Smooth muscle cell (in vitro differentiated cells): Measurements from ENCODE around the gene OTUB2. TPM values are rescaled to one million over a fixed set of nuclear protein-coding genes. Genes with fewer than 3 reads are reported as not detected.
A peak's percentile ranks its signal among the peaks of the same experiment; 100 is the strongest.
"Not testable (repeated sequence)": the region's sequence is repeated elsewhere in the genome, so short reads cannot be mapped to it uniquely, and the experiment has no call there.

Source experiments
- DNase-seq: peaks from one replicate; lab custom pipeline; 2025; ENCODE audit not compliant: unreplicated experiment; lab: John Stamatoyannopoulos, UW
- H2AFZ ChIP-seq: fragments of 200-600 bp; sonication (generic); 2 replicates; pipeline ENCODE4 v1.6.0; 2016; ENCODE audit warnings: antibody characterized with exemption, low read depth, mild to moderate bottlenecking
- H3F3A ChIP-seq: fragments of 200-600 bp; sonication (generic); 2 replicates; pipeline ENCODE4 v1.6.0; 2017; ENCODE audit warnings: antibody characterized with exemption, low read depth
- H3K27ac ChIP-seq: fragments of 200-600 bp; sonication (generic); 2 replicates; pipeline ENCODE4 v1.5.1; 2016; ENCODE audit warnings: low read depth, mild to moderate bottlenecking
- H3K27me3 ChIP-seq: fragments of 200-600 bp; sonication (generic); 2 replicates; pipeline ENCODE4 v1.6.1; 2016; ENCODE audit warnings: low read depth, mild to moderate bottlenecking
- H3K36me3 ChIP-seq: fragments of 200-600 bp; sonication (generic); 2 replicates; pipeline ENCODE4 v1.5.1; 2016; ENCODE audit warnings: low read depth
- H3K4me1 ChIP-seq: fragments of 200-600 bp; sonication (generic); 2 replicates; pipeline ENCODE4 v1.5.1; 2016; ENCODE audit warnings: low read depth
- H3K4me2 ChIP-seq: fragments of 200-600 bp; sonication (generic); 2 replicates; pipeline ENCODE4 v1.6.0; 2016; ENCODE audit warnings: mild to moderate bottlenecking
- H3K4me3 ChIP-seq: fragments of 200-600 bp; sonication (generic); 2 replicates; pipeline ENCODE4 v1.5.1; 2016; ENCODE audit warnings: mild to moderate bottlenecking
- H3K79me2 ChIP-seq: fragments of 200-600 bp; sonication (generic); 2 replicates; pipeline ENCODE4 v1.6.0; 2016; ENCODE audit warnings: low read depth, mild to moderate bottlenecking
- H3K9ac ChIP-seq: fragments of 200-600 bp; sonication (generic); 2 replicates; pipeline ENCODE4 v1.6.0; 2016; ENCODE audit warnings: low read depth
- H3K9me3 ChIP-seq: fragments of 200-600 bp; sonication (generic); replicated peaks from 2 replicates; pipeline ENCODE4 v1.5.1; 2016; ENCODE audit warnings: low read depth
- H4K20me1 ChIP-seq: fragments of 200-600 bp; sonication (generic); 2 replicates; pipeline ENCODE4 v1.6.0; 2016; ENCODE audit warnings: low read depth
- CTCF ChIP-seq: fragments of 200-600 bp; sonication (generic); IDR thresholded peaks from 2 replicates; pipeline ENCODE4 v1.5.1; 2017; ENCODE audit warnings: borderline replicate concordance, mild to moderate bottlenecking, antibody characterized with exemption; ENCODE audit not compliant: insufficient read depth, poor library complexity, severe bottlenecking
- WGBS: methylation state at CpG from one replicate; pipeline ENCODE4 v1.1.7; 2016; ENCODE audit warnings: low lambda C conversion rate; 5-methylcytosine and 5-hydroxymethylcytosine counted together
- polyA plus RNA-seq: library from polyadenylated mRNA; unstranded; fragments of >200 nt; fragmentation: Nextera tagmentation; extraction: Ambion mirVana; gene quantifications from 2 replicates; pipeline ENCODE4 v1.2.1, GENCODE V29; 2016
- total RNA-seq: library from RNA; depleted of rRNA; stranded (reverse); fragments of >200 nt; gene quantifications from 2 replicates; pipeline ENCODE4 v1.2.3, GENCODE V29; 2014

OTUB2 gene
- total and polyA plus RNA-seq, 2 experiments from 2014 or later: 4.0 to 5.1 TPM

GRCh38 chr14:94062344-94062940 lies 36.3 kb downstream of the OTUB2 start:
- no peak overlapping the region for H3K4me2 ChIP-seq
- H3K9ac ChIP-seq: no peak overlapping the region
- H2AFZ ChIP-seq: no peak overlapping the region
- no peak for DNase-seq
- H3K79me2 ChIP-seq: peaks cover 45% of the 10 kb centered on the region
- H3F3A ChIP-seq: no peaks in the 10 kb centered on the region
- TF ChIP-seq CTCF: no peak
- no peaks in the 10 kb centered on the region for H3K9me3 ChIP-seq
- no peak overlapping the region for H3K4me3 ChIP-seq
- no peaks in the 10 kb centered on the region for H3K27me3 ChIP-seq
- WGBS: 82% methylated on average over 9 of the region's 9 CpGs
- peak overlapping the region; percentile 52 for H3K27ac ChIP-seq
- H3K36me3 ChIP-seq: peaks cover 15% of the 10 kb centered on the region
- peaks cover 7% of the 10 kb centered on the region for H3K4me1 ChIP-seq
- peaks cover 91% of the 10 kb centered on the region for H4K20me1 ChIP-seq

- no peak for DNase-seq
- WGBS: 84% methylated on average over 8 of the region's 8 CpGs
- peak overlapping the region; percentile 37 for H3K27ac ChIP-seq
Observed at GRCh38 chr14:94066089-94066676, 40.0 kb downstream of the OTUB2 start.

GRCh38 chr14:94072076-94072475 lies 45.9 kb downstream of the OTUB2 start:
- not testable (repeated sequence) for H3K27me3 ChIP-seq, H3K9ac ChIP-seq, H3K4me2 ChIP-seq, H3K36me3 ChIP-seq, DNase-seq, H3F3A ChIP-seq, H3K9me3 ChIP-seq, H2AFZ ChIP-seq, H3K27ac ChIP-seq, H3K4me3 ChIP-seq, H3K4me1 ChIP-seq
- Histone ChIP-seq H4K20me1 (peaks cover 89% of the 10 kb centered on the region), H3K79me2 (peaks cover 100% of the 10 kb centered on the region)
- WGBS: 99% methylated on average over 3 of the region's 3 CpGs

More at GRCh38 chr14:94066089-94066676, 40.0 kb downstream of the OTUB2 start:
- Histone ChIP-seq H4K20me1 (peaks cover 97% of the 10 kb centered on the region), H3F3A (no peaks in the 10 kb centered on the region), H3K4me2 (no peak overlapping the region), H3K79me2 (peaks cover 83% of the 10 kb centered on the region), H3K4me1 (peaks cover 7% of the 10 kb centered on the region), H3K27me3 (no peaks in the 10 kb centered on the region), H3K36me3 (peaks cover 4% of the 10 kb centered on the region), H3K9ac (no peak overlapping the region), H2AFZ (no peak overlapping the region), H3K4me3 (no peak overlapping the region), H3K9me3 (no peaks in the 10 kb centered on the region)
- no peak for TF ChIP-seq CTCF

GRCh38 chr14:94074534-94074933 lies 48.4 kb downstream of the OTUB2 start:
- Histone ChIP-seq H3K36me3 (peaks cover 6% of the 10 kb centered on the region), H3K4me2 (no peak overlapping the region), H3K27ac (no peak overlapping the region), H2AFZ (no peak overlapping the region), H3K27me3 (no peaks in the 10 kb centered on the region), H3K4me3 (no peak overlapping the region), H3K9me3 (no peaks in the 10 kb centered on the region), H3K9ac (no peak overlapping the region), H3K4me1 (peaks cover 22% of the 10 kb centered on the region), H3F3A (no peaks in the 10 kb centered on the region), H4K20me1 (peaks cover 89% of the 10 kb centered on the region), H3K79me2 (peaks cover 100% of the 10 kb centered on the region)
- 99% methylated on average over 3 of the region's 3 CpGs for WGBS
- TF ChIP-seq CTCF: no peak
- DNase-seq: no peak
